ENCODE data around the gene ISYNA1. TPM values are rescaled to one million over a fixed set of nuclear protein-coding genes. Genes with fewer than 3 reads are reported as not detected.

Gene ISYNA1
- total and polyA plus RNA-seq, 2 donors (not counting 1 experiment from before 2014, with no cell fraction given) = 22.6 to 28.3 TPM

DNA sequence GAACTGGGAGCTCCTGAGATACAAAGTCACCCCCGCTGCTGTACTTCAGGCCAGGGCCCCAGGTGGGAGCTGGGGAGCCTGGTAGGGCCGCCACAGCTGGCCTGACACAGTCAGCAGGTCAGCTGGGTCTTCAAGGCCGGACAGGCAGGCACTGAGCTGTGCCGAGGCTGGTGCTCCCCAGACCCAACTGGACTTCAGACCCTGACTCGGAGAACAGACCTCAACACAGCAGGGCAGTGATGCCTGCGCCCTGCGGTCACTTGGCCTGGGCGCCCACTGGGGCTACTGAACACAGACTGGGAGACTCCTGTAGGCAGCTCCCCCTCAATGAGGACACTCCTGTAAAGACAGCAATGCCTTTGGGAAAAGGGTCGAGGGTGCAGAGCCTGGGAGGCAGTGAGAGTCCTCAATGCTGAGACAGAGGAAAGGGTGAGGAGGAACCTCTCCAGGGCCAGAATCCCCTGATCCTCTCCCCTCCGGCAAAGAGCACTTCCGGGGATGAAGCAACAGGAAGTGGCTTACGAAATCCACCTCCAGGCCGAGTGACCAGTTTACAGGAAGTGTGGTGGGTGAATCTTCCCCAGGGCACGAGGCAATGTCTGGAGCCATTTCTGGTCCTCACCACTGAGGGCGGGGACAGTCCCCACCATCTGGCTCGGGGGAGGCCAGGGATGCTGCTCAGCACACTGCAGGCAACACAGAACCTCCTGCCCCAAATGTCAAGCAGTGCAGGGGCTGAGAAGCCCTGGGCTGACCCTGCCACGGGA lies 40.8 kb upstream of the ISYNA1 start:
- peaks cover 97% of the 10 kb centered on the region for H4K20me1 ChIP-seq (ENCODE audit: control insufficient read depth, insufficient read depth, low read length, poor library complexity, severe bottlenecking)
- no peak overlapping the region for H3K4me3 ChIP-seq (ENCODE audit: control extremely low read depth in 1 of 5, extremely low read depth in 1 of 5, insufficient read depth in 1 of 5, low read depth in 2 of 5, low read length in 4 of 5)
- H3K27ac ChIP-seq (ENCODE audit: low read length in 2 of 2) = peak overlapping the region; percentile 21 to 65
- ChIA-PET CTCF (interaction anchor here (0.6 to 0.7 kb wide), 2 partner anchors 17 to 356 kb away, joined by 3 to 4 read pairs; no protein-coding TSS in a partner anchor), POLR2A (no interaction called here)
- peaks cover 56% of the 10 kb centered on the region for H3K4me1 Mint-ChIP-seq
- peaks cover 18 to 24% of the 10 kb centered on the region in 2 donors for H3K4me1 ChIP-seq (ENCODE audit: control insufficient read depth in 2 of 2, insufficient read depth in 2 of 2, low read length in 2 of 2)
- WGBS (ENCODE audit: insufficient coverage) = 89% methylated on average over 8 of the region's 17 CpGs
- peak; percentile 41 for DNase-seq
- H3K27me3 Mint-ChIP-seq = no peaks in the 10 kb centered on the region
- no peak overlapping the region for H2AFZ ChIP-seq (ENCODE audit: insufficient read depth, low read depth, low read length, poor library complexity, severe bottlenecking)
- peak overlapping the region; percentile 54 for H3K4me3 Mint-ChIP-seq
- H3K79me2 ChIP-seq (ENCODE audit: control insufficient read depth, insufficient read depth, low read length) = peaks cover 97% of the 10 kb centered on the region
- H3K9me3 Mint-ChIP-seq (ENCODE audit: insufficient read depth) = no peaks in the 10 kb centered on the region
- no peaks in the 10 kb centered on the region for H3K9me3 ChIP-seq (ENCODE audit: control extremely low read depth in 1 of 3, control insufficient read depth in 2 of 3, insufficient read depth in 1 of 3, low read length in 2 of 3)
- H3K27me3 ChIP-seq (replicated peaks in 1 of 4; ENCODE audit: control extremely low read depth in 1 of 4, control insufficient read depth in 3 of 4, insufficient read depth in 4 of 4, low read length in 3 of 4) = no peaks in the 10 kb centered on the region
- TF ChIP-seq EZH2 (IDR thresholded peaks at IDR 0.05; ENCODE audit: borderline replicate concordance, insufficient read depth, low read depth, low read length, poor library complexity, severe bottlenecking) = no peak
- TF ChIP-seq, protein P1, sequence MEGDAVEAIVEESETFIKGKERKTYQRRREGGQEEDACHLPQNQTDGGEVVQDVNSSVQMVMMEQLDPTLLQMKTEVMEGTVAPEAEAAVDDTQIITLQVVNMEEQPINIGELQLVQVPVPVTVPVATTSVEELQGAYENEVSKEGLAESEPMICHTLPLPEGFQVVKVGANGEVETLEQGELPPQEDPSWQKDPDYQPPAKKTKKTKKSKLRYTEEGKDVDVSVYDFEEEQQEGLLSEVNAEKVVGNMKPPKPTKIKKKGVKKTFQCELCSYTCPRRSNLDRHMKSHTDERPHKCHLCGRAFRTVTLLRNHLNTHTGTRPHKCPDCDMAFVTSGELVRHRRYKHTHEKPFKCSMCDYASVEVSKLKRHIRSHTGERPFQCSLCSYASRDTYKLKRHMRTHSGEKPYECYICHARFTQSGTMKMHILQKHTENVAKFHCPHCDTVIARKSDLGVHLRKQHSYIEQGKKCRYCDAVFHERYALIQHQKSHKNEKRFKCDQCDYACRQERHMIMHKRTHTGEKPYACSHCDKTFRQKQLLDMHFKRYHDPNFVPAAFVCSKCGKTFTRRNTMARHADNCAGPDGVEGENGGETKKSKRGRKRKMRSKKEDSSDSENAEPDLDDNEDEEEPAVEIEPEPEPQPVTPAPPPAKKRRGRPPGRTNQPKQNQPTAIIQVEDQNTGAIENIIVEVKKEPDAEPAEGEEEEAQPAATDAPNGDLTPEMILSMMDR (IDR thresholded peaks at IDR 0.05) = no peak
- H3K4me2 ChIP-seq (replicated peaks; ENCODE audit: low read depth, low read length, poor library complexity, severe bottlenecking) = peak overlapping the region; percentile 23
- H3K27ac Mint-ChIP-seq = peak overlapping the region; percentile 72
- peak; percentile 56 for ATAC-seq (ENCODE audit: low read depth)
- no peak overlapping the region for H3K9ac ChIP-seq (ENCODE audit: low read length)
- intact Hi-C loops (cut with micrococcal nuclease) = no loop called here
- H3K36me3 ChIP-seq (replicated peaks in 1 of 2; ENCODE audit: control extremely low read depth in 1 of 2, control insufficient read depth in 1 of 2, extremely low read depth in 1 of 2, insufficient read depth in 2 of 2, low read length in 1 of 2) = peaks cover 0 to 2% of the 10 kb centered on the region in 2 experiments

DNA sequence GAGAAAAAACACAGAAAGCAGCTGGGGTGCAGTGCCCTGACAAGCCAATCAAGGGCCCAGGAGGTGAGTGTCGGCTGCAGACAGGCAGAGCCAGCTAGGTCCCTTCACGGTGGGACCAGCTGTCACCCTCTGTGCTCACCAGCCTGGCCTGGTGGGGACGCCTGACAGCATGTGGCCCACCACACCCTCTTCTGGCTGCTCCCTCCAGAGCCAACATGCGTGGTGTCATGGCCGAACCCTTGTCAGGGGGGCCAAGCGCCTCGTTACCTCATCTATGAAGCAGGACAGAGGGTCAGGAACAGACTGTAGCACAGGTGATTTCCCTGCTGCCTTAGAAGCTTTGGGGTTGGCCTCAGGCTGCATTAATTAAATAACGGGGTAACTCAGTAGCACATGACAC lies 40.0 kb upstream of the ISYNA1 start:
- Histone ChIP-seq H3K4me2 (replicated peaks; ENCODE audit: low read depth, low read length, poor library complexity, severe bottlenecking) (no peak overlapping the region), H3K4me1 (ENCODE audit: control insufficient read depth in 2 of 2, insufficient read depth in 2 of 2, low read length in 2 of 2) (peaks cover 18 to 24% of the 10 kb centered on the region in 2 donors), H3K27me3 (replicated peaks in 1 of 4; ENCODE audit: control extremely low read depth in 1 of 4, control insufficient read depth in 3 of 4, insufficient read depth in 4 of 4, low read length in 3 of 4) (no peaks in the 10 kb centered on the region), H3K9ac (ENCODE audit: low read length) (no peak overlapping the region), H4K20me1 (ENCODE audit: control insufficient read depth, insufficient read depth, low read length, poor library complexity, severe bottlenecking) (peaks cover 97% of the 10 kb centered on the region), H3K4me3 (ENCODE audit: control extremely low read depth in 1 of 5, extremely low read depth in 1 of 5, insufficient read depth in 1 of 5, low read depth in 2 of 5, low read length in 4 of 5) (no peak overlapping the region), H2AFZ (ENCODE audit: insufficient read depth, low read depth, low read length, poor library complexity, severe bottlenecking) (no peak overlapping the region), H3K79me2 (ENCODE audit: control insufficient read depth, insufficient read depth, low read length) (peaks cover 96% of the 10 kb centered on the region), H3K36me3 (replicated peaks in 1 of 2; ENCODE audit: control extremely low read depth in 1 of 2, control insufficient read depth in 1 of 2, extremely low read depth in 1 of 2, insufficient read depth in 2 of 2, low read length in 1 of 2) (peaks cover 0 to 3% of the 10 kb centered on the region in 2 experiments), H3K9me3 (ENCODE audit: control extremely low read depth in 1 of 3, control insufficient read depth in 2 of 3, insufficient read depth in 1 of 3, low read length in 2 of 3) (no peaks in the 10 kb centered on the region), H3K27ac (ENCODE audit: low read length in 2 of 2) (peak overlapping the region in 1 of 2 donors; percentile 65)
- Mint-ChIP-seq H3K4me3 (no peak overlapping the region), H3K9me3 (ENCODE audit: insufficient read depth) (no peaks in the 10 kb centered on the region), H3K27me3 (no peaks in the 10 kb centered on the region), H3K4me1 (peaks cover 54% of the 10 kb centered on the region), H3K27ac (peak overlapping the region; percentile 70)
- ChIA-PET CTCF (interaction anchor here (0.6 kb wide), 1 partner anchor 16 kb away, joined by 3 read pairs; no protein-coding TSS in a partner anchor), POLR2A (no interaction called here)
- ATAC-seq (ENCODE audit: low read depth) (peak; percentile 15), DNase-seq (no peak)
- WGBS (ENCODE audit: insufficient coverage) = 79% methylated on average over 7 of the region's 8 CpGs
- intact Hi-C loops (cut with micrococcal nuclease) = no loop called here
- TF ChIP-seq, protein P1 (IDR thresholded peaks at IDR 0.05) = no peak
- TF ChIP-seq EZH2 (IDR thresholded peaks at IDR 0.05; ENCODE audit: borderline replicate concordance, insufficient read depth, low read depth, low read length, poor library complexity, severe bottlenecking) = no peak
